ENCODE measurements around the gene SLCO3A1.
"Not testable (repeated sequence)": the region's sequence is repeated elsewhere in the genome, so short reads cannot be mapped to it uniquely, and the experiment has no call there.

Gene SLCO3A1

DNA sequence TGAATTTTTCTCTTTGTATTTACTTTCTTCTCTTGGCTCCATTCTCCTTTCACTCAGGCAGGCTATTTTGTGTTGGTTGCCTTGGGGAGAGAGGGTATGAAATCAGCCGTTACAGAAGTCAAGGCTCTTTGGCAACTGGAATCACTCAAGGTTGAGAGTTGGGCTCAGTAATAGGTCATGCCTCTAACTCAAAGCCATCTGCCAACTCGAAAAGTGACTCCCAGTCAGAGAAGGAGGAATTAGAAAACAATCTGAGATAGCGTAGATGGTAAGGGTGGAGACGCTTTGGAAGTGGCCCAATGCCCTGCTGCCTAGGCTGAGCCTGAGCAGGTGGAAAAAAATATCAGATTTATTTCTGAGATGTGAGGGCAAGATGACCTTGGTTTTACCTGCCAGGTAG, 334.5 kb downstream of the SLCO3A1 start:
- no peak for DNase-seq (ENCODE audit: extremely low read depth, low read depth)
- TF ChIP-seq, protein P1, sequence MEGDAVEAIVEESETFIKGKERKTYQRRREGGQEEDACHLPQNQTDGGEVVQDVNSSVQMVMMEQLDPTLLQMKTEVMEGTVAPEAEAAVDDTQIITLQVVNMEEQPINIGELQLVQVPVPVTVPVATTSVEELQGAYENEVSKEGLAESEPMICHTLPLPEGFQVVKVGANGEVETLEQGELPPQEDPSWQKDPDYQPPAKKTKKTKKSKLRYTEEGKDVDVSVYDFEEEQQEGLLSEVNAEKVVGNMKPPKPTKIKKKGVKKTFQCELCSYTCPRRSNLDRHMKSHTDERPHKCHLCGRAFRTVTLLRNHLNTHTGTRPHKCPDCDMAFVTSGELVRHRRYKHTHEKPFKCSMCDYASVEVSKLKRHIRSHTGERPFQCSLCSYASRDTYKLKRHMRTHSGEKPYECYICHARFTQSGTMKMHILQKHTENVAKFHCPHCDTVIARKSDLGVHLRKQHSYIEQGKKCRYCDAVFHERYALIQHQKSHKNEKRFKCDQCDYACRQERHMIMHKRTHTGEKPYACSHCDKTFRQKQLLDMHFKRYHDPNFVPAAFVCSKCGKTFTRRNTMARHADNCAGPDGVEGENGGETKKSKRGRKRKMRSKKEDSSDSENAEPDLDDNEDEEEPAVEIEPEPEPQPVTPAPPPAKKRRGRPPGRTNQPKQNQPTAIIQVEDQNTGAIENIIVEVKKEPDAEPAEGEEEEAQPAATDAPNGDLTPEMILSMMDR (IDR thresholded peaks at IDR 0.05; ENCODE audit: low read depth, low read length) = no peak

DNA sequence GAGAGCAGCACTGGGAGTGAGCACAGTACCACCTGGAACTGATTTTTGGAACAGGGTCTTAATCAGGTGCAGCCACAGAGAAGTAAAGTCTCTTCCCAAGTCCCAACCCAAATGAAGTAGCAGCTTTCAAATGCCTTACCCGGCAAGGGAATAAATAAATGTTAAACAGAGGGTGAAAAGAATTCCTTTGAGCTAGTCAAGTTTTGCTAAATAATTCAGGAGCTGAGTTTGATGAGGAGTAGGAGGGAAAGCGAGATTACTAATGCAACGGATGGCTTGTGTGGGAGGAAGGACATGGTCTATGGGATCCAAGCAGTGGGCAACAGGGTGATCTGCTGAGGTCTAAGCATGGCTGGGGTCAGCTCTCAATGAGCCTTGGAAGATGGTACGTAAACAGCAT, 335.7 kb downstream of the SLCO3A1 start:
- TF ChIP-seq, protein P1 (IDR thresholded peaks at IDR 0.05; ENCODE audit: low read depth, low read length) = no peak
- no peak for DNase-seq (ENCODE audit: extremely low read depth, low read depth)

DNA sequence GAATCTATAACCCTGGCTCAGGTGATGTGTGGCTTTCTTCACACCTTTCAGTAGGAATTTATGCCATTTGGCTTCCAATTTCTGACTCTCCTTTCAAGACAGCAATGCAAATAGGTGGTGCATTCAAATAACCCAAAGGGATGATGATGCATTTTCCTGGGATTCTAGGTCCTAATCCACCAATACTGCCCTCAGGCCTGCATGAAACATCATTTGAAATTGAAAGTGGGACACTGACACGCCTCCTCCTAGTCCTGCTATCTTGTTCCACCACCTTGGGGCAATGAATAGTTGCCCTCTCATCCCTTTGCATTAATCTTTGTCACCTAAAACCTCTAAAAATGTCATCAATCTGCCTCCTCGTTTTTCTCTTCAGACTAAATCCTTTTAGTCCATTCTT, 341.7 kb downstream of the SLCO3A1 start:
- DNase-seq (ENCODE audit: extremely low read depth, low read depth) = no peak
- TF ChIP-seq, protein P1 (IDR thresholded peaks at IDR 0.05; ENCODE audit: low read depth, low read length) = no peak

DNA sequence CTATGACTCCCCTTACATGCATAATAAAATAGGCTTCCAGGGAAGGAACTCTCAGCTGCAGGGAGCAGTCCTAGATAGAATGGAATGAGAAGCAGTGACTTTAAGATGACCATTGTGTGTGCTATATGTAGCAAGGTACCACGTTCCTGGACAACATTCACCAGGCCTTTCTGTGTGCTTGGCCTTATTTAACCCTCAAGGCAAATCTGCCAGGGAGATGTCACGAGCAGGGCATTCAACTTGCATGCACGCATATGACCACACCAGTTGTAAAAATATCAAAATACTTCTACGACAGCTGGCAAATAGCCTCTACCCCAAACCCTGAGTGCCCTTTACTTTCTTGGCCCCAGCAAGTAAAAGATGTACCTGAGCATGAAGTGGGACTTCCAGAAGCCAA, 342.8 kb downstream of the SLCO3A1 start:
- DNase-seq (ENCODE audit: extremely low read depth, low read depth) = no peak
- TF ChIP-seq, protein P1 (IDR thresholded peaks at IDR 0.05; ENCODE audit: low read depth, low read length) = no peak

DNA sequence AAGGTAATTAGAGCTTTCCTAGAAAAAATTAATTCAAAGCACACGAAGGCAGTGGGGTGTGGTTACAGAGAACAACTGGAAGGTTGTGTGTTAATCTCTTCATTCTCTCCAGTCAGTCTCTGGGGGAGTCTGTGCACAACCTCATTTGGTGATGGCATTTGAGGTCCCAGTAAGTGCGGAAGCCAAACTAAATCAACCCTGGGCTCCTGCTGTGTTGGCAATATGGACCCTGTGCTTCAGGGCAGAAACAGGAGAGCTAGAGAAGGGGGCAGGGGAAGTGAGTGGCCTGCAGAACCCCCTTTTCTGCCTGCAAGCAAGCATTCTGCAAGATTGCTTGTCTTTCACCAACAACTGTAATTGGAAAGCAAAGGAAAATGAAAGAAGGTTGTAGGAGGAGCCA, 344.2 kb downstream of the SLCO3A1 start:
- TF ChIP-seq, protein P1 (IDR thresholded peaks at IDR 0.05; ENCODE audit: low read depth, low read length) = no peak
- DNase-seq (ENCODE audit: extremely low read depth, low read depth) = no peak

DNA sequence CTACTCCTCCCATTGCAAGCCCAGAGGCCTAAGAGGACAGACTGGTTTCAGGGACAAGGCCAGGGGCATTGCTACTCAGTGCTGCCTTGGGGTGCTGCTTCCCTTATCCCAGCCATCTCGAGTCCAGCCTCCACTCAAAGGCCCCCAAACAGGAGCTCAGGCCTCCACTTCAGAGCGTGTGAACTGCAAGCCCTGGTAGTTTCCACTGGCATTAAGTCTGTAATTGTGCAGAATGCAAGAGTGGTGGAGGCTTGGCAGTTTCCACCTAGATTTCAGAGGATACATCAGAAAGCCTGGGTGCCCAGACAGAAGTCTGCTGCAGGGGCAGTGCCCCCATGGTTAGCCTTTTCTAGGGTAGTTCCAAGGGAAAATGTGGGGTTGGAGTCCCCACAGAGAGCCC, 347.4 kb downstream of the SLCO3A1 start:
- TF ChIP-seq, protein P1 (IDR thresholded peaks at IDR 0.05; ENCODE audit: low read depth, low read length) = no peak
- no peak for DNase-seq (ENCODE audit: extremely low read depth, low read depth)

DNA sequence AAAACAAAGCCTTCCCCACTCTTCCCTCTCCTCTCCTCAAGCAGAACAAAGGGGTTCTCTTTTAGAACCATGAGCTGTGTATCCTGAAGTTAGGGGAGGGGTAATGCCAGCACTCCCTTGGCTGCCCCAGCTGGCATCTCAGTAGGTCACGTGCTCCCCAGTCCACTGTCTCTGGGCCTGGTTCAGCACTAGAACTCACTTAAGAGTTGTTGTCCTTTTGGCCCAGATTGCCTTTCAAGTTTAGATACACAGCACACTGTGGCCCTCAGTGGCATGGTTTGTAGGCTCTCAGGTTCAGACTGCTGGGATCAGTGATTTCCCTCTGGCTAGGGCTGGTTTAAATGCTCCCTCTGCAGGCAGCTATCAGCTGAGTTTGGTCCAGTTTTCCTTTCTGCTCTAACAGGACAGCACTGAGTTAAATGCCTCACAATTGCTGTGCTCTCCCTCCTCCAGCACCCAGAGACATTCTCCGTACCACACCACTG, 351.8 kb downstream of the SLCO3A1 start:
- DNase-seq (ENCODE audit: extremely low read depth, low read depth) = no peak

DNA sequence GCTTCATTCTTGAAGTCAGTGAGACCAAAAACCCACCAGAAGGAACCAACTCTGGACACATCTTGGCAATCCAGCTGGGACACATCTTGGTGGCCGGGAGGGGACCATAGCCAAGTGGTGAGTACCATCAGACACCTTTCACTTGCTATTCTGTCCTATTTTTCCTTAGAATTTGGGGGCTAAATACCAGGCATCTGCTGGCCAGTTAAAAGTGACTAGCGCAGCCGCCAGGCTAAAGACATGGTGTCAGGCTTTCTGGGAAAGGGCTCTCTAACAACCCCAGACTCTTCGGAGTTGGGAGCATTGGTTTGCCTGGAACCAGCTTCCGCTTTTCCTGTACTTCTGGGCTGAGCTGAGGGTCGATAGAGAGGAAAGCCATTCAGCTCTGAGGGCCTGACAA, 354.1 kb downstream of the SLCO3A1 start:
- DNase-seq (ENCODE audit: extremely low read depth, low read depth) = not testable (repeated sequence)

More for the DNA sequence above, 351.8 kb downstream of the SLCO3A1 start:
- TF ChIP-seq, protein P1 (IDR thresholded peaks at IDR 0.05; ENCODE audit: low read depth, low read length) = peak; percentile 20

All from AG09319 (cell line).